Thoracic aorta endothelial cell (primary cell): ENCODE results near the gene KRT7. TPM values are rescaled to one million over a fixed set of nuclear protein-coding genes. Genes with fewer than 3 reads are reported as not detected.

Experiments used
- total RNA-seq: library from RNA; depleted of rRNA; stranded (reverse); fragments of >200 nt; gene quantifications from 2 replicates; pipeline ENCODE4 v1.2.3, GENCODE V29; 2012

KRT7 gene
- 206 and 443 TPM in 2 replicates for total RNA-seq

DNA sequence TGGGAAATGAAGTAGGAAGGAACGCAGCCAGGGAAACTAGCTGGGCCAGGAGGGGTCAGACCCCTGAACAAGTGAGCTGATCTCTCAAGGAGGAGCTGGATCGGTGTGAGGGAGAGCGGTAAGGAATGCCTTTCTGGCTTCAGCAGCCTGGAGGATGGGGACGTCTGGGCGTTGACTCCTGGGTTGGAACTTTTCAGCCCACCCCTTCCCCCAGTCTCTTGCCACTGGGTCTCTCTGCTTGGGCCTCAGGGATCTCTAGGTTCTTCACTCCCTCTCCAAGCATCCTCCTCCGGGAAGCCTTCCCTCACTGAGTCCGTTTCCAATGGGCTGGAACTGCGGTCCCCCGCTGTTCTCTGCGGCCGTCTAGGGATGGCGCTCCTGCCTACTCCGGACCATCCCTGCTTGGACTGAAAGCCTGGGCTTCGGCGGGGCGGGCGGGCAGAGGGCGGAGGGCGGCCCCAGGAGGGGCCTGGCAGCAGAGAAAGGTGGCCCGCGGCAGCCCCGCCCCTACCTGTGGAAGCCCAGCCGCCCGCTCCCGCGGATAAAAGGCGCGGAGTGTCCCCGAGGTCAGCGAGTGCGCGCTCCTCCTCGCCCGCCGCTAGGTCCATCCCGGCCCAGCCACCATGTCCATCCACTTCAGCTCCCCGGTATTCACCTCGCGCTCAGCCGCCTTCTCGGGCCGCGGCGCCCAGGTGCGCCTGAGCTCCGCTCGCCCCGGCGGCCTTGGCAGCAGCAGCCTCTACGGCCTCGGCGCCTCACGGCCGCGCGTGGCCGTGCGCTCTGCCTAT is at the start of gene KRT7:
TSS of gene KRT7 (plus strand) at position 570 of the 788 bp plus-strand sequence. CDS start at position 624, 54 bp downstream.

DNA sequence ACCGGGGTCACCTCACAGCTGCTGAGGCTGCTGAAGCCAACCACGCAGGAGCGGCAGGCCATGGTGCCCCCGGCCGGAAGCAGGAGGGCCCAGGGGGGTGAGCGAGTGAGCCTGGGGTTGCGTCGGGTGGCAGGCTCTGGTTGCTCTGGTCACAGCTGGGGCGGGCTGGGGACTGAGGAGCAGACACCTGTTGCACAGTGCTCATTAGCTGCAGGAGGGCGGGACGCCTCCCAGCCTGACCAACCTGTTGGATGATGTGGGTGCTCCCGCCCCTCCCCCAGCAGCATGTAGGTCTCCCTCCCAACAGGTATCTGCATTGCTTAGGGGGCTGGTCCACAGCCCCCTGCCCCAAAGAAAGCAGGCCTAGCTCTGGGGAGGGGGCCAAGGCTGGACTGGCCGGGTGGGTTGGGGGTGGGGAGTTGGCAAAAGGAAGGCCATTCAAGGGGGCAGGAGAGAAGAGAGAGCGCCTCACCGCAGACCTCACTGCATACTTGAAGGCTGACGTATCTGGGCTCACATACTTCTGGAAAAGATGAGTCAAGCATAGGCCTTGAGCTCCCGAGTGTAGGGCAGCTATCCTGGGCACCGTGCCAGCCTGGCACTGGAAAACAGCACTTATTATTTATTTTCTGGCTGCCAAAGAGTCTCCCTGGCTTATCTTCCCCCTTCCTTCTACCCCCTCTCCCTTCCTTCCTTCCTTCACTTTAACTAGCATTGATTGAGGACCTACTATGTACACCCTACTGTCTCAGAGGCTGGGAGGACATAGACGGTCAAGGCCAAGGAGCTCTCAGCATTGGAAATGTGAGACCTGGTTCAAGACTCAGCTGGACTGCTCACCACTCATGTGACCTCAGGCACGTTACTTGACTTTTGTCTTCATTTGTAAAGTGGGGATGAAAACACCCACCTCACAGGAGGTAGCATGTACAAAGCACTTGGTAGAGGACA is 40.9 kb upstream of the KRT7 start, which contains the start of gene KRT80:
TSS of gene KRT80 (minus strand) at position 174 of the 951 bp plus-strand sequence. CDS start at position 62, 112 bp downstream.

GRCh38 chr12:52274521-52275120 is 41.6 kb downstream of the KRT7 start, which contains the start of gene KRT86:
TSS of gene KRT86 (plus strand) at chr12:52274645. CDS start at chr12:52301917, 27,272 bp downstream.

DNA sequence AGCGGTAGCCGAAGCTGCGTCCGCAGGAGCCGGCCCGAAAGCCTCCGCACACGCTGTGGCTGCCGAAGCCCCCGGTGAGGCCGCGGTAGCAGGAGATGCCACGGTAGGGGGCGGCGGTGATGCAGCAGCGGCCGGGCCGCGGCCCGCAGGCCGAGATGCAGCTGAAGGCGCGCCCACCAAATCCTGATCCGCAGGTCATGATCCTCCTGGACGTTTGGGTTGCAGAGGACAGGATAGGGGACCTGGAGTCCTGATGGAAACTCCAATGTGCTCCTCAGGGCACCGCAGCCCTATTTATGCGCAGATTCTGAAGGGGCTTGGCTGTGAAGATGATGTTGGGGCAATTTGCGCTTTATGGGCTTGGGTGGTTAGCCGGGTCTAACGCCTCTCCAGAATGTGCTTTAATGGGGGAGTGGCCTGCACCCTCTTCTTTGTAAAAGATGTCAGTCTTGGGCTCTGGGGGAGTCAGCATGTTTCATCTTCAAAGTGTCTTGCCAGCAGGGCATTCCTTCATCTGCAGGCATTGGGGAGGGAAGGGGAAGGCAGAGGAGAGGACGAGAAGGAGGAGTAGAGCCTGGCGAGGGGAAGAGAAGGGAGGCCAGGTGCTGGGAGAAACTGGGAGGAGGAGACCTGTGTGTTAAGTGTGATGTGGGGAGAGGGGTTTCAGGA is 58.4 kb downstream of the KRT7 start, which contains the start of gene KRT81:
TSS of gene KRT81 (minus strand) at position 268 of the 669 bp plus-strand sequence. CDS start at position 199, 69 bp downstream.

Other genes starting within 250 kb of the KRT7 start
- 34.5 and 45.2 TPM in 2 replicates for gene TAMALIN, start 226.3 kb upstream of the KRT7 start, total RNA-seq
- gene NR4A1, start 181.8 kb upstream of the KRT7 start, total RNA-seq = 0.13 and 1.3 TPM in 2 replicates
- gene ATG101, start 163.3 kb upstream of the KRT7 start, total RNA-seq = 36.3 and 37.8 TPM in 2 replicates
- gene SMIM41, start 153.5 kb upstream of the KRT7 start, total RNA-seq = 0.13 TPM in 1 of 2 replicates, not detected in the other
- 7.2 and 9.5 TPM in 2 replicates for gene KRT80, start 41.2 kb upstream of the KRT7 start, total RNA-seq
- 0.13 TPM in 1 of 2 replicates, not detected in the other for gene KRT86, start 41.4 kb downstream of the KRT7 start, total RNA-seq
- not detected in 2 replicates for gene KRT81, start 58.3 kb downstream of the KRT7 start, total RNA-seq
- gene KRT83, start 88.2 kb downstream of the KRT7 start, total RNA-seq = not detected in 2 replicates
- not detected in 2 replicates for gene KRT85, start 134.2 kb downstream of the KRT7 start, total RNA-seq
- not detected in 2 replicates for gene KRT84, start 152.4 kb downstream of the KRT7 start, total RNA-seq
- gene KRT82, start 173.1 kb downstream of the KRT7 start, total RNA-seq = not detected in 2 replicates
- not detected in 2 replicates for gene KRT75, start 201.1 kb downstream of the KRT7 start, total RNA-seq
- not detected in 2 replicates for gene KRT6B, start 218.9 kb downstream of the KRT7 start, total RNA-seq
- not detected in 2 replicates for gene KRT6C, start 240.6 kb downstream of the KRT7 start, total RNA-seq